ENCODE data around the gene PDYN. TPM values are rescaled to one million over a fixed set of nuclear protein-coding genes. Genes with fewer than 3 reads are reported as not detected.

PDYN gene
- total RNA-seq, 1 donor from 2014 or later = not detected

DNA sequence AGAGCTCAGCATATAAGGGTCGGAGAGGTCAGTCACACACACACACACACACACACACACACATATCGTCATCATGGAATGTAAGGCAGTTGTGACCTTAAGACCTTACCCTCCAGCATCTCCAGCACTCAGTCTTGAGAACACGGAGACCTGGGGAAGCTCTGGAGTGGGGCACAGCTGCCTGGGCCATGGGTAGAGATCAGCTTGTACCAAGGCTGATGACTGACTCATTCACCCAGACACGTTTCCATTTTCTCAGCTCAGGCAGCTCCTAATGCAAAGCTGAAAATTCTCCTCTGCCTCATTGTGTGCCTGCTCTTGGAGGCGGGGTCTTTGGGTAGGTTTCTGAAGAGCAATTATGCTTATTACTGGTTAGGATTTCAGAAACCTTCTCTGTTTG lies 38.3 kb upstream of the PDYN start:
- no peaks in the 10 kb centered on the region for H3K4me1 Mint-ChIP-seq (ENCODE audit: unreplicated experiment)
- DNase-seq (ENCODE audit: low spot score) = no peak
- no peak overlapping the region for H3K4me3 Mint-ChIP-seq (ENCODE audit: unreplicated experiment)
- H3K36me3 Mint-ChIP-seq (ENCODE audit: low read depth, unreplicated experiment) = no peaks in the 10 kb centered on the region
- TF ChIP-seq, protein P1, sequence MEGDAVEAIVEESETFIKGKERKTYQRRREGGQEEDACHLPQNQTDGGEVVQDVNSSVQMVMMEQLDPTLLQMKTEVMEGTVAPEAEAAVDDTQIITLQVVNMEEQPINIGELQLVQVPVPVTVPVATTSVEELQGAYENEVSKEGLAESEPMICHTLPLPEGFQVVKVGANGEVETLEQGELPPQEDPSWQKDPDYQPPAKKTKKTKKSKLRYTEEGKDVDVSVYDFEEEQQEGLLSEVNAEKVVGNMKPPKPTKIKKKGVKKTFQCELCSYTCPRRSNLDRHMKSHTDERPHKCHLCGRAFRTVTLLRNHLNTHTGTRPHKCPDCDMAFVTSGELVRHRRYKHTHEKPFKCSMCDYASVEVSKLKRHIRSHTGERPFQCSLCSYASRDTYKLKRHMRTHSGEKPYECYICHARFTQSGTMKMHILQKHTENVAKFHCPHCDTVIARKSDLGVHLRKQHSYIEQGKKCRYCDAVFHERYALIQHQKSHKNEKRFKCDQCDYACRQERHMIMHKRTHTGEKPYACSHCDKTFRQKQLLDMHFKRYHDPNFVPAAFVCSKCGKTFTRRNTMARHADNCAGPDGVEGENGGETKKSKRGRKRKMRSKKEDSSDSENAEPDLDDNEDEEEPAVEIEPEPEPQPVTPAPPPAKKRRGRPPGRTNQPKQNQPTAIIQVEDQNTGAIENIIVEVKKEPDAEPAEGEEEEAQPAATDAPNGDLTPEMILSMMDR (IDR thresholded peaks at IDR 0.05; ENCODE audit: unreplicated experiment) = no peak
- peaks cover 2% of the 10 kb centered on the region for H3K27me3 Mint-ChIP-seq (ENCODE audit: unreplicated experiment)
- H3K27ac Mint-ChIP-seq (ENCODE audit: unreplicated experiment) = no peak overlapping the region
- no peaks in the 10 kb centered on the region for H3K9me3 Mint-ChIP-seq (ENCODE audit: unreplicated experiment)

DNA sequence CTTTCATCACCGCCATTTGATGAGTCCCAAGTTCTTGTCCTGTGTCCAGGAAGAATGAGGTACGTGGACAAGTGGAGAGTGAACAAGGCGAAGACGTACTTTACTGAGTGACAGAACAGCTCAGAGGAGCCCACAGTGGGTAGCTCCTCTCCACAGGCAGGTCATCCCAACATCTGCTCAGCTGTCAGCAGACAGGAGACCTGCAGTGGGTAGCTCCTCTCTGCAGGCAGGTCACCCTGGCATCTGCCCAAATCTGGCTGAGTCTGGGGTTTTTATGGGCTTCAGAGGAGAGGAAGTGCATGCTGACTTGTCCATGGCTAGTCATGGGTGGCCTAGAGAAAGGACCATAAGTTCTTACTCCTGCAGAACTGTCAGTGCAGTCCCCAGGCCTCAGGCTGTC lies 32.7 kb upstream of the PDYN start:
- H3K27me3 Mint-ChIP-seq (ENCODE audit: unreplicated experiment) = peaks cover 5% of the 10 kb centered on the region
- no peak for DNase-seq (ENCODE audit: low spot score)
- H3K4me3 Mint-ChIP-seq (ENCODE audit: unreplicated experiment) = no peak overlapping the region
- no peaks in the 10 kb centered on the region for H3K36me3 Mint-ChIP-seq (ENCODE audit: low read depth, unreplicated experiment)
- H3K27ac Mint-ChIP-seq (ENCODE audit: unreplicated experiment) = no peak overlapping the region
- H3K4me1 Mint-ChIP-seq (ENCODE audit: unreplicated experiment) = no peaks in the 10 kb centered on the region
- H3K9me3 Mint-ChIP-seq (ENCODE audit: unreplicated experiment) = no peaks in the 10 kb centered on the region
- TF ChIP-seq, protein P1 (IDR thresholded peaks at IDR 0.05; ENCODE audit: unreplicated experiment) = no peak

DNA sequence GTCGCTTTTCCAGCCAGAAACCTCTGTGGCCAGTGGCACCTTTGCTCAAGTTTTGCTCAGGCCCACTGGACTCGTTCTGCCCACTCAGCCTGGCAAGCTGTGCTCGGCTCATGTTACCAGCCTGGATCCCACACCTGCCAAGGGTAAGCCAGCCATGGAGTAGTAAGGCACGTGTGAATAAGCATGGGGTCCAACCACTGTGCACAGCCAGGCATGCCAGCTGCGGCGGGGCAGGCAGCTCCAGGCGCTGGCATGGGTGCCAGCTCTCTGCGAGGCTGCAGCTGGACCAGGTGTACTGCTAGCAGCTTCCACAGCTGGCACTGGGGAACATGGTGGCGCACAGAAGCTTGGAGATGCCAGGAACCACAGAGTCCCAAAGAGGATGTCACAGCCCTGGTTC lies 32.1 kb upstream of the PDYN start:
- Mint-ChIP-seq H3K27me3 (ENCODE audit: unreplicated experiment) (peaks cover 5% of the 10 kb centered on the region), H3K4me1 (ENCODE audit: unreplicated experiment) (no peaks in the 10 kb centered on the region), H3K4me3 (ENCODE audit: unreplicated experiment) (no peak overlapping the region), H3K36me3 (ENCODE audit: low read depth, unreplicated experiment) (no peaks in the 10 kb centered on the region), H3K27ac (ENCODE audit: unreplicated experiment) (no peak overlapping the region), H3K9me3 (ENCODE audit: unreplicated experiment) (no peaks in the 10 kb centered on the region)
- DNase-seq (ENCODE audit: low spot score) = no peak
- TF ChIP-seq, protein P1 (IDR thresholded peaks at IDR 0.05; ENCODE audit: unreplicated experiment) = no peak

DNA sequence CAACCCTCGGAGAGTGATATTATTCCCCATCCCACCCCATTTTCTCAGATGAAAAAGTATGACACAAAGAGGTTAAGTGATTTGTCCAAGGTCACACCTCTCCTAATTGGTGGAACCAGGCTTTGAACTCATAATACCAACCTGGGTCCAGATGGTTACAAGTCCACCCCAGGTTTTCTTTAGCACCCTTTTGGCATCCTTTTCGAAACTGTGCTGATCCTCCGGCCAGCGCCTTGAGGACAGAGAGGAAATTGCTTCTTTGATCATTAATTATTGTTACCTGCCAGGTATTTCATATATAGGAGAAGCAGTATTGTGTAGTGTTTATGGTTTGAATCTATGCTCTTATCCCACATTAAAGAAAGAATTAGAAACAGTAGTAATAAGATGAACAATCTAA lies 29.3 kb upstream of the PDYN start:
- H3K27me3 Mint-ChIP-seq (ENCODE audit: unreplicated experiment) = peaks cover 5% of the 10 kb centered on the region
- TF ChIP-seq, protein P1 (IDR thresholded peaks at IDR 0.05; ENCODE audit: unreplicated experiment) = no peak
- no peak overlapping the region for H3K27ac Mint-ChIP-seq (ENCODE audit: unreplicated experiment)
- H3K4me1 Mint-ChIP-seq (ENCODE audit: unreplicated experiment) = no peaks in the 10 kb centered on the region
- no peak overlapping the region for H3K4me3 Mint-ChIP-seq (ENCODE audit: unreplicated experiment)
- no peak for DNase-seq (ENCODE audit: low spot score)
- H3K9me3 Mint-ChIP-seq (ENCODE audit: unreplicated experiment) = no peaks in the 10 kb centered on the region
- H3K36me3 Mint-ChIP-seq (ENCODE audit: low read depth, unreplicated experiment) = no peaks in the 10 kb centered on the region

DNA sequence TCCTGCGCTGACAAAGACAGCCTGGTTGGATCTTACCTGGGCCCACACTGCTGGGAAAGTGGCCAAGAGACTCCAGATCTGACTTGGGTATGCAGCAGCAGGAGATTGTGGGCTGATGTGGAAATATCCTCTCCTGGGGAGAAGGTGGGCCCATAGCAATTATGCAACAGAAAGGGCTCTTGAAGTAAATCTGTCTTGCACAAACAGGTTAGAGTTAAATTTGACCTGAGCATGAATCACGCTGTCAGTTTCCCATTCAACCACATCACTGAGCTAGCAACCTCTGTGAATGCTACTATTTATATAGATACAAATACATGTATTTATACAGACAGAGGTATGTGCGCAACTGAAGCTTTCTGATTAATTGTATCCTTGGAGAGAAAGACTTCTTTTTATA lies 28.3 kb upstream of the PDYN start:
- DNase-seq (ENCODE audit: low spot score) = no peak
- H3K9me3 Mint-ChIP-seq (ENCODE audit: unreplicated experiment) = no peaks in the 10 kb centered on the region
- H3K27ac Mint-ChIP-seq (ENCODE audit: unreplicated experiment) = no peak overlapping the region
- no peaks in the 10 kb centered on the region for H3K4me1 Mint-ChIP-seq (ENCODE audit: unreplicated experiment)
- H3K36me3 Mint-ChIP-seq (ENCODE audit: low read depth, unreplicated experiment) = no peaks in the 10 kb centered on the region
- no peak overlapping the region for H3K4me3 Mint-ChIP-seq (ENCODE audit: unreplicated experiment)
- TF ChIP-seq, protein P1 (IDR thresholded peaks at IDR 0.05; ENCODE audit: unreplicated experiment) = no peak
- peaks cover 5% of the 10 kb centered on the region for H3K27me3 Mint-ChIP-seq (ENCODE audit: unreplicated experiment)
